HFF-Myc (cell line): ENCODE measurements around the gene PJVK.
A peak's percentile ranks its signal among the peaks of the same experiment; 100 is the strongest.

Source experiments
- DNase-seq: peaks from one replicate; pipeline ENCODE4 v3.0.0-alpha.2; 2011; ENCODE audit warnings: low read depth; ENCODE audit errors: extremely low read depth
- H3K4me3 ChIP-seq: replicated peaks from 2 replicates; pipeline ENCODE4 v1.5.1; 2011; ENCODE audit warnings: low read depth, mild to moderate bottlenecking, control low read depth, low read length
- CTCF ChIP-seq: IDR thresholded peaks from 2 replicates; pipeline ENCODE4 v1.5.1; 2012; ENCODE audit warnings: mild to moderate bottlenecking, low read depth, low read length, control low read depth; ENCODE audit errors: missing control alignments

Gene PJVK

GRCh38 chr2:178429336-178429735, 21.8 kb upstream of the PJVK start:
- no peak for TF ChIP-seq CTCF
- H3K4me3 ChIP-seq = no peak overlapping the region
- no peak for DNase-seq

GRCh38 chr2:178436662-178437061, 14.5 kb upstream of the PJVK start:
- DNase-seq = no peak
- H3K4me3 ChIP-seq = no peak overlapping the region
- TF ChIP-seq CTCF = no peak

- no peak overlapping the region for H3K4me3 ChIP-seq
- TF ChIP-seq CTCF = no peak
- DNase-seq = no peak
Observed at GRCh38 chr2:178441426-178441825, 9.8 kb upstream of the PJVK start.

- DNase-seq = no peak
- H3K4me3 ChIP-seq = peak overlapping the region; percentile 76; the same call in 1 of the 2 replicates
- no peak for TF ChIP-seq CTCF
Observed at GRCh38 chr2:178448968-178449661, 2.1 kb upstream of the PJVK start.

- TF ChIP-seq CTCF = no peak
- no peak for DNase-seq
- peak overlapping the region; percentile 76 for H3K4me3 ChIP-seq
Observed at GRCh38 chr2:178449700-178450523, 1.3 kb upstream of the PJVK start.

- peak overlapping the region; percentile 76 for H3K4me3 ChIP-seq
- TF ChIP-seq CTCF = no peak
- peak; percentile 11 for DNase-seq
Observed at GRCh38 chr2:178450524-178450773, 729 bp upstream of the PJVK start.
